NCI-H2029 treated with DMSO at 0.1 percent for 48 hours (cell line): ENCODE data around the gene VMP1.

ENCODE experiments used
- DNase-seq: peaks from one replicate; lab custom pipeline; 2025; lab: John Stamatoyannopoulos, UW

The VMP1 gene

GRCh38 chr17:59711936-59712335, 4.5 kb downstream of the VMP1 start:
- DNase-seq = no peak

GRCh38 chr17:59712862-59713261, 5.4 kb downstream of the VMP1 start:
- no peak for DNase-seq

- no peak for DNase-seq
Measured at GRCh38 chr17:59714255-59714654, 6.8 kb downstream of the VMP1 start.

GRCh38 chr17:59716427-59716826, 9.0 kb downstream of the VMP1 start:
- DNase-seq = no peak

GRCh38 chr17:59719526-59719925, 12.1 kb downstream of the VMP1 start:
- DNase-seq = no peak

GRCh38 chr17:59722623-59723022, 15.2 kb downstream of the VMP1 start:
- DNase-seq = no peak

GRCh38 chr17:59723041-59723440, 15.6 kb downstream of the VMP1 start:
- no peak for DNase-seq

- no peak for DNase-seq
Measured at GRCh38 chr17:59723607-59724006, 16.2 kb downstream of the VMP1 start.

- DNase-seq = no peak
Measured at GRCh38 chr17:59725691-59726090, 18.2 kb downstream of the VMP1 start.

- no peak for DNase-seq
Measured at GRCh38 chr17:59727817-59728533, 20.5 kb downstream of the VMP1 start.

GRCh38 chr17:59730268-59730834, 22.9 kb downstream of the VMP1 start:
- DNase-seq = no peak

- DNase-seq = no peak
Measured at GRCh38 chr17:59733697-59734096, 26.2 kb downstream of the VMP1 start.

GRCh38 chr17:59734226-59734625, 26.8 kb downstream of the VMP1 start:
- no peak for DNase-seq

GRCh38 chr17:59737324-59737723, 29.9 kb downstream of the VMP1 start:
- no peak for DNase-seq

- DNase-seq = no peak
Measured at GRCh38 chr17:59743842-59744241, 36.4 kb downstream of the VMP1 start.

GRCh38 chr17:59745040-59745439, 37.6 kb downstream of the VMP1 start:
- no peak for DNase-seq

GRCh38 chr17:59746849-59747445, 39.5 kb downstream of the VMP1 start:
- DNase-seq = no peak

- DNase-seq = no peak
Measured at GRCh38 chr17:59748591-59748990, 41.1 kb downstream of the VMP1 start.

GRCh38 chr17:59751955-59752413, 44.5 kb downstream of the VMP1 start:
- no peak for DNase-seq

- no peak for DNase-seq
Measured at GRCh38 chr17:59752446-59752845, 45.0 kb downstream of the VMP1 start.

GRCh38 chr17:59752922-59753321, 45.5 kb downstream of the VMP1 start:
- no peak for DNase-seq

GRCh38 chr17:59753522-59754467, 46.3 kb downstream of the VMP1 start:
- peak; percentile 75 for DNase-seq
